GM19455 (cell line): ENCODE results near the gene SMU1.
"Not testable (repeated sequence)": the region's sequence is repeated elsewhere in the genome, so short reads cannot be mapped to it uniquely, and the experiment has no call there.

Experiments used
- ATAC-seq: cut with Tn5 transposase; IDR thresholded peaks from one replicate; pipeline ENCODE4 v1.9.1; 2021; ENCODE audit not compliant: unreplicated experiment

The SMU1 gene

DNA sequence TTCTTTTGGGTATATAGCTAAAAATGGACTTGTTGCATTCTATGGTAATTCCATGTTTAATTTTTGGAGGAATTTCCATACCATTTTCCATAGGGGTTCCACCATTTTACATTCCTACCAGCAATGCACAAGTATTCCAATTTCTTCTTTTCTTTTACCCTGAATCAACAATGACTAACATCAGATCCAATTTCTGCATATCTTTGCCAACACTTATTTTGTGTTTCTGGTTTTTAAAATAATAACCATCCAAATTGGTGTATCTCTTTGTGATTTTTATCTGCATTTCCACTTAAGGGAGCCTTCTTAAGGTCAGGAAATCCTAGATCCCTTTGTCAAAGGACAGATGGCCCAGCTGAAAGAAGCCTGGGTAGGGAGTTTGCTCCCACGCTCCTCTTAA lies 29.5 kb upstream of the SMU1 start:
- ATAC-seq = no peak

DNA sequence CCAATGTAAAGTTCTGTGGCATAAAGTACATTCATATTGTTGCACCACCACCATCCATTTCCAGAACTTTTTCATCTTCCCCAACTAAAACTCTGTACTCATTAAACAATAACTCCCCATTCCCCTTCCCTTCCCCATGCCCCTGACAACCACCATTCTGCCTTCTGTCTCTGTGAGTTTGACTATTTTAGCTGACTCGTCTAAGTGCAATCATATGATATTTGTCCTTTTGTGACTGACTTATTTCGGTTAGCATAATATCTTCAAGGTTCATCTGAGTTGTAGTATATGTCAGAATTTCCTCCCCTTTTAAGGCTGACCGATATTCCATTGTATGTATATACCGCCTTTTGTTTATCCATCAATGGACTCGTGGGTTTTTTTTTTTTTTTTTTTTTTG lies 29.0 kb upstream of the SMU1 start:
- ATAC-seq = no peak

DNA sequence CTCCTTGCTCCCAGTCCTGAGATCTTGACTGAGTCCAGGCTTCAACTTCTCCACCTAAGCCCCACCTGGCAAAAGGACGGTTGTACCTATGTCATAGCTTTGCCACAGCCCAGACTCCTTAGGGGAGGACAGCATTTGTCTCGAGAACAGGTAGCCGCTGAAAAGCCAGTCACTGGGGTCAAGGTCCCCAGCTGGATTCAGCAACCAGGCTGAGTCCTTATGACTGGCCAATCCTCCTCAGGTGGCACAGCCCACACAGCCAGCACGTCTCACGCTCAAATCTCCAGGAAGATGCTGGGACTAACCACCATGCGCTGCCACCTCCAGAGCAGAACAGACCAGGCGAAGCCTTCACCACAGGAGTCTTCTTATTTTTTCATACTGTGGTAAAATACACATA lies 27.9 kb upstream of the SMU1 start:
- ATAC-seq = no peak

DNA sequence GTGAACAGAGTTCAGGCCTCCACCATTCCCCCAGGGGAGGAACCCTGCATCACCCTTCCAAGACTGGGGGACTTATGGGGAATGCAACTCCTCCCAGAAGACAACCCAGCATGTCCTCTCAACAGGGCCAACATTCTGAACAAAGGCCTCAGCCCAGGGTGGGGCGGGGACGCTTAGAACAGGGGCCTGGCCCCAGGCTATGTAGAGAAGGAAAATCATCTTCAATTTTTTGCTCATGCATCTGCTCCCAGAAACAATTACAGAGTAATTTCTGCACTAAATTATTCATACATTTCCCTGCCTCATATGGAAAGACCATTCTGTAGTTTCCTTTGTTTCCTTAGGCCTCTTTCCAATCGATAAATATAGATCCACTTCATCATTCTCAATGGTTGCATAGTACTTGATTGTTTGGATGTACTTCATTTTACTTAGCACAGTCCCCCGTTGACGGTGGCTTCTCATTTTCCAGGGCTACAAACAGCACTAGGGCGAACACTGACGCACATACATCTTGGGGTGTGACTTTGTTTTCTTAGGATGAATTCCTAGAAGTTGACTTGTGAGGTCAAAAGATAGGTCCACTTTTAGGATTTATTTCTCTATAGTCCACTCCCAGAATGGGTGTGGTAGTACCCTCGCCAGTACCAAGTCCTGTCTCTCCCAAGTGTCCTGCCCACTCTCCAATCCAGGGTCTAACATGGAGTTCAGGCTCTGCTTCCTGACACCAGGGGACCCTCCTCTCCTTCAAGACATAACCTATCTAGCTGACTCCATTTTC lies 27.2 kb upstream of the SMU1 start:
- ATAC-seq = no peak

DNA sequence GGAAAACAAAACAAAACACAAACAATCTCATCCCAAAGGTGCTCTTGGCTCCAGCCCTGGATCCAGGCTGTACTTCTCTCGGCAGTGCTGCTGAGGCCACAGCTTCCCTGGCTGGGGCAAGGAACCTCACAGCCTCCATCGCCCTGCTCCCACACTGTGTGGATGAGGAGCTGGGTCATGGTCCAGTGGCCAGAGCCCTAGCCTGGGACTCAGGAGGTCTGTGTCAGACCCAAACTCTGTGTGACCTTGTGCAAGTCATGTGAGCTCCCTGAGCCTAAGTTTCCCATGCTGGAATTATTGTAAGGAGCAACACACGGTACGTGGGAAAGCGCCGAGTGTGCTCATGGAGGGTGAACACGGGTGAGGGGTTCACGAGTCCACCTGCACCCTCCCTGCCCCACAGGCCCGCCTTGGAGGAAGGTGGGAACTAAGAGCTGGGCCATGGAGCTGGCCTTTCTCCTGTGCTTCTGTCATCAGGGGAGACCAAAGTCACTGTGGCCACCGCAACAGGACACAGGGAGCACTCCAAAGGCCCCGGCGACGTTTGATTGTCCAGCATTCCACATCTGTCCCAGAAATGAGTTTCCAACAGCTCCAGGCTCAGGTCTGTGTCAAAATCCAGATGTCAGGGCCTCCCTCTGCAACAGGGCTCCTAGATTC lies 26.2 kb upstream of the SMU1 start:
- ATAC-seq = no peak

DNA sequence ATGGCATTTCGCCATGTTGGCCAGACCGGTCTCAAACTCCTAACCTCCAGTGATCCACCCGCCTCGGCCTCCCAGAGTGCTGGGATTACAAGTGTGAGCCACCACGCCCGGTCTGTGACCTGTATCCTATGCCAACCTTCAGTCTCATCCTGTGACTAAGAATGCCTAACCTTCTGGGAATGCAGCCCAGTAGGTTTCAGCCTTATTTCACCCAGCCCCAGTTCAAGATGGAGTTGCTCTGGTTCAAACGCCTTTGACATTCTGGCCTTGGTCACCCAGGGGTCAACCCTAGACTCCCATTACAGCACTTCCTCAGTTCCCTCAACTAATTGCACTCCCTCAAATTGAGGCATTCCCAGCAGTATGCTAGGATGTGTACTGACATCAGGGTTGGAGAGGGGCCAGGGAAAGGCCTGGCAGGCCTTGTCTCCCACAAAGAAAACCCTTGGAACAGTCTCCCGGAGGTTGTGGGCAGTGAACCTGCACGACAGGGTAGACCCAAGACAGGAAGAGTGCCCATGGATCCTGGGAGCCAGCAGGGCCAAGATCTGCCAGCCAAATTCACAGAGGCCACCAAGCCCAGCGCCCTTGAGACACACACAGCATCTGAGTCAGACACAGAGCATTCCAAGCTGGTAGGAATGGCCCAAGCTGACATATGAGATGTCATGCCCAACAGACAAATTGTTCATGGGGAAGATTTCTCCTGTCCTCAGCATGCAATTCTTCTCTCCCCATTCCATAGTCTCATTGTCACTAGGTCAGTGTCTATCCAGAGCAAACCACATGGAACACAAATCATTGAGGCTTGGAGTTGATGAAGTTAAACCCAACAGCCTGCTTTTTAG lies 24.9 kb upstream of the SMU1 start:
- no peak for ATAC-seq

DNA sequence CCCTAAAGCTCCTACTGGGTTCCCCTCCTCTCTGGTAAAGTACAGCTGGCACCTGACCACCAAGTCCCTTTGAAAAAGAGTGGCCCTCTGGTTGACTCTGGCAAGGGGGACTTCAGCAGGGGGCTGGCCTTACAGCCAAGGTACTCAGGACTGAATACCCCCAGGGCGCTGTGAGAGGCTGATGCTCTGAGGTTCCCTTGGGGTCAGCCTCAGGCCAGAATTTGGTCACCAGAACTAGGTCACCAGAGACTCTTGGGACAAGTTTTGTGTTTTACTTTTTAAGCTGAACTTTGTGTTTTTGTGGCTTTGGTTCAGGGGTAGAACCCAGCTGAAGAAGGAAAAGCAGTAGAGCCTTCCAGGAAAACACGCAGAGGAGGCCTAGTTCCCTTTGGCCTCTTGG lies 23.3 kb upstream of the SMU1 start:
- no peak for ATAC-seq

DNA sequence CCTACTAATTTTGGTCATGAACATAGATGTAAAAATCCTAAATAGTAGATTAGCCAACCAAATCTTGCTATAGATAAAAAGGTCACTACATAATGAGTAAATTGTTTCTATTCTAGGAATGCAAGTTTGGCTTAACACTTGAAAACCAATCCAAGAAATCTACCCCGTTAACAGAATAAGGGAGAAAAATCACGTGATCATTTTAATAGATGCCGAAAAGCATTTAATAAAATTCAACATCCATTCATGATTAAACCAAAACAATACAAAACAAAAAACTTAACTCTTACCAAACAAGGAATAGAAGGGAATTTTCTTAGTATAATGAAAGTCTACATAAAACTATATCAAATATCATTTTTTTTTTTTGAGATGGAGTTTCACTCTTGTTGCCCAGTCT lies 20.7 kb upstream of the SMU1 start:
- no peak for ATAC-seq

DNA sequence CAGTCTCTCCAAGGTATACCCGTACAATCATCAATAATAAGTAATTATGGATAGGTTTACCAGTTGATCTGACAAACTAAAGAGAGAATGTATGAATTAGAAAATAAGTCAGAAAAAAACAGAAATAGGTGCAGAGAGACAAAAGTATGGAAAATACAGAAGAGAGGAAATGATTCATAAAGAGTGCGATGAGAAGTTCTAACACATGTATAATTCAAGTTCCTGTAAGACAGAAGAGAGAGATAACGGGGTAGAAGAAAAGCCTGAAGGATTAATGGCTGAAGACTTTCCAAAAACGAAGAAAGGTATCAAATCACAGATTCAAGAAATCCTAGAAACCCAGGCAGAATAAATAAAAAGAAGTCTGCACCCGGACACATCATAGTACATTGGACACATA lies 16.2 kb upstream of the SMU1 start:
- ATAC-seq = no peak

DNA sequence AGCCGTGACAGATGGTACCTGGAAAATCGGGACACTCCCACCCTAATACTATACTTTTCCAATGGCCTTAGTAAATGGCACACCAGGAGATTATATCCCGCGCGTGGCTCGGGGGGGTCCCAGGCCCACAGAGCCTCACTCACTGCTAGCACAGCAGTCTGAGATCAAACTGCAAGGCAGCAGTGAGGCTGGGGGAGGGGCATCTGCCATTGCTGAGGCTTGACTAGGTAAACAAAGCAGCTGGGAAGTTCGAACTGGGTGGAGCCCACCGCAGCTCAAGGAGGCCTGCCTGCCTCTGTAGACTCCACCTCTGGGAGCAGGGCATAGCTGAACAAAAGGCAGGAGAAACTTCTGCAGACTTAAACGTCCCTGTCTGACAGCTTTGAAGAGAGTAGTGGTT lies 9.2 kb upstream of the SMU1 start:
- ATAC-seq = not testable (repeated sequence)

DNA sequence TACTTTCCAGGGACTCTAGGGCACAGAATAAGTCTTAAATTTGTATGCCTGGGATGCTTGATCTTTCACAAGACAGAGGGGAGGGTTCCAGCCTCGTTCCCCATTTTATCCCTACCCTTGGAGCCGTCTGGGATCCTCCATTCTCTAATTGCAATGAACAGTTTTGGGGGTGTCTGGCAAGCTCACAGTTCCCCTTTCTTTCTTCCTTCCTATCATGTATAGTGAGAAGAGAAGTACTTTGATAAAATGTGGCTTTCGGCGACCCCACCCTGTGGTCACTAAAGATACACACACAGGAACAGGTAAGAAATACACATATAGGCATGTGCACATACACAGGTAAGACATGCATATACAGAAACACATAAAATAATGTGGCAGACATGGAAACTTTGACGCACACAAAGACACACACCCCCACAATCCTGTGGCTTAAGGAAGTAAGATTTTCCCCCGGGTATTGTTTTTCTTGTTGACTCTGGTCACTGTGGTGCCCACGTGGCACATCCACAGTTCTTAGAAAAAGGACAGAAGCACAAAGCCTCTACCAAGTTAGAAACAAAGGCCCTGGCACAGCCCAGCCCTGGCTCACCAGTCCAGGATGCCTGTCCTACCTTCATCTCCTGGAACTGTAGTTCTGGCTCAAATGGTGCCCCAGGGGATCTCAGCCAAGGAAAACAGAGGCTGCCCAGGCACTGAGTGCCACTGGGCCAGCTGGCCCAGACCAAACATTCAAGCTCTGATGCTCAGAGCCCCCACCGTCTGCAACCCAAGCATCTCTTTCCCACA lies 6.3 kb upstream of the SMU1 start:
- no peak for ATAC-seq

DNA sequence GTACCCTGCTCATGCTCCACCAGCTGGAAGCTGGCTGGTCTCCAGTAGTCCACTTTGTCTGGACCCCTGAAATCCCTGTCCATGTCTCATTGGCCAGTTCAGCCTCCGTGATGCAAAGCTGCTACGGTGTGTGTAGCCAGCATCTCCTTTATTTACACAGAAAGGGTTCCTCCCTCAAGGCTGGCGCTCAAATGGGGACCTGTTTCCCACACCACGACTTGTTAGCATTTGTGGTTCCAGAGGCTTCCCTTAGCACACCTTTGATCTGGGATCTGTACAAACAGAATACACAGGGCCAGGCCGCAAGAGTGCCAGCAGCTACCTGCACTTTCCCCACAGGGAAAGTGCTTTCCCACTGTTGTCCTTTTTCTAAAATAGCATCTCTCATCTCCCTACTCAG lies 5.7 kb upstream of the SMU1 start:
- no peak for ATAC-seq

DNA sequence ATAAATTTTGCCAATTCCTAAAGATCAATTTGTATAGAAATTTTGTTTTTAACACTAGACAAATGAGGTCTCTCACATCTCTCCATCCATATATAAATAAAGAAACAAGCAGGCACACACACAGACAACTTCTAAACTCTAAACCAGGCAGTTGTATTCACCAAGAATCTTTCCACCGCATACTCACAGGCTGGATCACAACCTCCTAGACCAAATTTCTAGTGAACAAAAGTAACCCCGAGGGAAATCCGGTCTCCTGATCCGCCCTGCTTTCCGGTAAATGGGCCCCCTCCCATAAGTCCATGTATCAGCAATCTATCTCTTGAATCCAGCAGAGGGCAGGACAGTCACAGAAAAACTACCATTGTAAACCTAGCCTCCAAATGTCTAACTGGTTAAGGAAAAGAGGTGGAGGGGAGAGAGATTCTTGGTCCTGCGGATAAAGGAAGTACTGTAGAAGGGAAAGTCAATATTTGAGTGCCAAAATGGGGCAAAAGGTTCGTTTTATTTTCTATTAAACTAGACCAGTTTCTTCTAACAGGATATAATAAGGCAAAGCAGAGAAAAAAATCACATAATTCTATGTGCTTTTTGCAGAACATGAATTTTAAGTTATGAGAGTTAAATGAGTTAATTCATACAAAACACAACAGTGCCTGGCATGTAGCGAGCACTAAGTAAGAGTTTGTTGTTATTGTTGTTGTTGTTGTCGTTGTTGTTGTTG lies 4.8 kb upstream of the SMU1 start:
- peak; percentile 37 for ATAC-seq

DNA sequence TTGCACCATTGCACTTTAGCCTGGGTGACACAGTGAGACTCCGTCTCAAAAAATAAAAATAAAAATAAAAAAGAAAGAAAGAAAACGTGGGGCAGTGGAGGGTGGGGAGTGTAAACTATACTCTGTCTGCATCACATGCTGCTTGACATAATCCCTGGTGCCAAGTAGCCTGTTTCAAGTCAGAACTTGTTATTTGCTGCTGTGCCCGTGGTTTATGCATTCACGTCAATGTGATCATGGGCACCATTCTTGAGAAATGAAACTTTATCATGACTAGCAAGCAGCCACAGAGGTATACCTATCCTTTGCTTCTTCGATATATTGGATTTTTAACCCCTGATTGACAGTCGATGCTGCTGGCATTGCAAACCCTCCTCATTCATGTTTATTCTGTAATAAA lies 4.1 kb upstream of the SMU1 start:
- no peak for ATAC-seq

DNA sequence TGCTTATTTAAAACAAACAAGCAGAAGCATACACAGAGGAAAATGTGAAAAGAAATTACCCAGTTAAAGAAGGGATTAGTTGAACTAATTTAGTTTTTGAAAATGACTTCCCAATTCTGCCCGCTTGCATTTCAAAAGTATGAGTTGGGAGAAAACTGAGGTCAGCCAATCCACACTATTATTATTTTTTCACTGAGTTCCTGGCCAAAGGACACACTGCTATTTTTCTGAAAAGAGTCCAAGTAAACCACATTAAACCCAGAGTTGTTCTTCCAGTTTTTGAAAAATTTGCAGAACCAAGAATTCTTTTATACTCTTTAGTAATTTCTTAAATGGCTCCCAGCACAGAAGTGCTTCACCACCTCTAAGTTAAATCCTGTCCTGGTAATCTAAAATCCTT lies 7.5 kb downstream of the SMU1 start:
- ATAC-seq = no peak

DNA sequence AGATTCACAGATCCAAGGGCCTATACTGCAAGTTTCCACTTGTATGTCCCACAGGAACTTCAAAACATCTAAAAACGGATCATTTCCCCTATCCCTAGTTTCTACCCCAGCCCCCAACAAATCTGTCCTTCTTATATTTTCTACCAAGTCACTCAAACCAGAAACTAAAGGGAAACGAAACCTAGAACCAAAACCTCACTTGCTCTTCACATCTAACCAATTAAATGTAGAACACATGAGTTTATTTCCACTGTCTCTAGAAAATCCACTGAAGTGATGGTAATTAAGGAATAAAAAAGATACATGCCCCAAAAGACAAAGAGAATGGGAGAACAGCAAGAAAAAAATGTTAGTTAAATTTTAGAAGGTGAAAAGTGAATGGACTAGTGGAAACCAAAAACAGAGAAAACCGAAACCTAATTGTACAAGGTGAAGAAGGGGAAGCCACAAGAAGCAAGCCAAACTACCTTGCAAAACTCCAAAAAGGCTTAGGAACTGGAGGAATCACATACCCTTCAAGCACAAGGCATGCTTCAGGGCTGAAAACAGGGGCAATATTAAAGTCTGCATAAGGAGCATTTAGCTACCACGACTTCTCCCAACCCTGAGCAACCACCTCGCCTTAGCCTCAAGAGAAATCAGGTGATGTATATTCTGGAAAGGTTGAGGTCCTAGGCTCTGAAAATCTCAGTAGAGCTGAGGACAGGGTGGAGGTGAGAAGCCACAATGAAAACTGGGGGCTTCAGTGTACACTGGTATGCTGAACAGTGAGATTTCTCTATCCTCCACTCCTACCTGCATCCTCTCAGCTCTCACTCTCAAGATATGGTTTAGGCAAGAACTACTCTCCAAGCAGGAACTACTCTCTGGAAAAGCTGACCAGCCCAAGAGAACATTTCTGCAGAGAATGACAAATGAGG lies 11.1 kb downstream of the SMU1 start:
- ATAC-seq = peak; percentile 73

DNA sequence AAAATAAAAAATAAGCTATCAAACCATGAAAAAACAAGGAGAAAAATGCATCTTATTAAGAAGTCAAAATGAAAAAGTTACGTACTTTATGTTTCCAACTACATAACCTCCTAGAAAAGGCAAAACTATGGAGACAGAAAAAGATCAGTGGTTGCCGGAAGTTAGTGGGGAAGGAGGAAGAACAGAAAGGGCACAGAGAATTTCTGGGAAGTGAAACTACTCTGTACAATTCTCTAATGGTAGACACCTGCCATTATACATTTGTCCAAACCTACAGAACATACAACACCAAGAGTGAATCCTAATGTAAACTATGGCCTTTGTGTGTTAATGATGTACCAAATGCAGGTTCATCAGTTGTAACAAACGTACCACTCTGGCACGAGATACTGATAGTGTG lies 25.3 kb downstream of the SMU1 start:
- ATAC-seq = no peak

DNA sequence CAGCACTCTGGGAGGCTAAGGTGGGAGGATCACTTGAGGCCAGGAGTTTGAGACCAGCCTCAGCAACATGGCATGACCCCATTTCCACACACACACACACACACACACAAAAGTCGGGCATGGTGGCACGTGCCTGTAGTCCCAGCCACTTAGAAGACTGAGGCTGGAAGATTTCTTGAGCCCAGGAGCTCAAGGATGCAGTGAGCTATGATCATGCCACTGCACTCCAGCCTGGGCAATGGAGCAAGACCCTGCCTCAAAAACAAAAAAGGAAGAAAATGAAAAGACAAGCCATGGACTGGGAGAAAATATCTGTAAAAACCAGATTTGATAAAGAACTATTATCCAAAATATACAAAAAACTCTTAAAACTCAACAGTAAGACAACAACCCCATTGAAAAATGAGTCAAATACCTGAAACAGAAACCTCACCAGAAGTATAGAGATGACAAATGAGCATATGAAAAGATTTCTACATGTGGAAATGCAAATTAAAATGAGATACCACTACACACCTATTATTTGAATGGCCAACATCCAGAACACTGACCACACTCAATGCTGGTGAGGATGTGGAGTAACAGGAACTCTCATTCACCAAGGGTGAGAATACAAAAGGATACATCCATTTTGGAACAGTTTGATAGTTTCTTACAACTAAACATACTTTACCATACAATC lies 26.7 kb downstream of the SMU1 start:
- ATAC-seq = peak; percentile 77

DNA sequence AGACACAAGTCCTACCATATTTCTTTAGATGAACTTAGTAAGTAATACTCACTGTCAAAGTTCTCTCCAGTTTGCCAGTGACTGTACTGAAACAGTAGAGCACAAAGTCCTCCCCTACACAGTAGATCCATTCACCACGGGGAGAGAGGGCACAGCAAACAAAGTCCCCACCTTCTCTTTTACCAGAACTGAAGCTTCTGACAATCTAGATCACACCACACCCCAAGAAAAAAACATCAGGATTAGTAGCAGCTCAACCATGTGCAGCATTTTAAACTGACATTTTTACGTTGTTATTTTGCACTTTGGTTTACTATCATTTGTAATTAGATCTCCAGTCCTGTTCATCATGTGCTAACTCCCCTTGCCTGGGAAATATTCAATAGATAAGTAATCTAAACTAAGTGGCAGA lies 28.4 kb downstream of the SMU1 start:
- ATAC-seq = no peak
